ENCODE results near the gene OVAAL. TPM values are rescaled to one million over a fixed set of nuclear protein-coding genes. Genes with fewer than 3 reads are reported as not detected.

Gene OVAAL
- total RNA-seq, 2 experiments from 2014 or later: not detected

DNA sequence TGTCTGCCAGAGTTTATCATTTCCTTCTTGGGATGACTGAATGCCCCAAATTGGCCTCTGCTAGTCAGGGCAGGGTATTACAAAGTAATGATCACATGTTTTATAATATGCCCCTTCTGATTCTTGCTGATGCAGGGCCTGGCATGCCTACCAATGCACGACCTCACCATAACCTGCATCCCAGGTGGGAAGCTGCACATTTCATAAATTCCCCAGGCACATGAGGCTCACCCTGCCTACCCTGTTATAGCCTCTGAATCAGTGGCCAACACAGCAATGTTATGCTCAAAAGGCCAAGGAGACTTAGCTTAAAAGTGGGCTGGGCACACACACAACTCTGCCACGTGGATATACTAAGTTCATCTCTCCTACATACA lies 45.1 kb downstream of the OVAAL start:
- Mint-ChIP-seq H3K36me3 (ENCODE audit: low read depth) (no peaks in the 10 kb centered on the region), H3K9me3 (no peaks in the 10 kb centered on the region)

DNA sequence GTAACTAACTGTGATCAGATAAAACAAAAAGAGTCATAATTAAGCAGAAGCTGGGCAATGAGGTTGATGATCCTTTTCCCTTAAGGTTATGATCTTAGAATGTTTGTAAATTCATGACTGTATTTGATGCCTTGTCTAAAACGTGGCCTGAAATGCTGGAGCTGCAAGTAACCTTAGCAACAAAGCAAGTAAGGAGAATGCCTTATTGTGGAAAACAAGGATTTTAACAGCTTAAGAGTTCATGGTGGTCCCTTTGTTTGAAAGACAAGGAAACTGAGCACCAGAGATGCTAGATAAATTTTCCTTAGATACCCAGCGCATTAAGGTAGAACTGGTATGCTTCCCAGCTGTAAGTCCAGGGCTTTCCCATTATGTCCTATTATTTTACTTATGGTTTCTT lies 47.4 kb downstream of the OVAAL start:
- no peaks in the 10 kb centered on the region for H3K36me3 Mint-ChIP-seq (ENCODE audit: low read depth)
- H3K27ac Mint-ChIP-seq: no peak overlapping the region
- CTCF ChIA-PET: no interaction called here
- ATAC-seq (no peak), DNase-seq (no peak)
- intact Hi-C loops (cut with micrococcal nuclease): no loop called here
- H3K27me3 Mint-ChIP-seq: no peaks in the 10 kb centered on the region
- H3K9me3 Mint-ChIP-seq: no peaks in the 10 kb centered on the region
- H3K4me1 Mint-ChIP-seq (ENCODE audit: low read depth): peaks cover under 1% of the 10 kb centered on the region
- POLR2A ChIA-PET: no interaction called here
- H3K4me3 Mint-ChIP-seq: no peak overlapping the region
- TF ChIP-seq, protein P1, sequence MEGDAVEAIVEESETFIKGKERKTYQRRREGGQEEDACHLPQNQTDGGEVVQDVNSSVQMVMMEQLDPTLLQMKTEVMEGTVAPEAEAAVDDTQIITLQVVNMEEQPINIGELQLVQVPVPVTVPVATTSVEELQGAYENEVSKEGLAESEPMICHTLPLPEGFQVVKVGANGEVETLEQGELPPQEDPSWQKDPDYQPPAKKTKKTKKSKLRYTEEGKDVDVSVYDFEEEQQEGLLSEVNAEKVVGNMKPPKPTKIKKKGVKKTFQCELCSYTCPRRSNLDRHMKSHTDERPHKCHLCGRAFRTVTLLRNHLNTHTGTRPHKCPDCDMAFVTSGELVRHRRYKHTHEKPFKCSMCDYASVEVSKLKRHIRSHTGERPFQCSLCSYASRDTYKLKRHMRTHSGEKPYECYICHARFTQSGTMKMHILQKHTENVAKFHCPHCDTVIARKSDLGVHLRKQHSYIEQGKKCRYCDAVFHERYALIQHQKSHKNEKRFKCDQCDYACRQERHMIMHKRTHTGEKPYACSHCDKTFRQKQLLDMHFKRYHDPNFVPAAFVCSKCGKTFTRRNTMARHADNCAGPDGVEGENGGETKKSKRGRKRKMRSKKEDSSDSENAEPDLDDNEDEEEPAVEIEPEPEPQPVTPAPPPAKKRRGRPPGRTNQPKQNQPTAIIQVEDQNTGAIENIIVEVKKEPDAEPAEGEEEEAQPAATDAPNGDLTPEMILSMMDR (IDR thresholded peaks at IDR 0.05): no peak

More for the DNA sequence above, 45.1 kb downstream of the OVAAL start:
- ATAC-seq (no peak), DNase-seq (no peak)
- POLR2A ChIA-PET: no interaction called here
- intact Hi-C loops (cut with micrococcal nuclease): no loop called here
- CTCF ChIA-PET: no interaction called here
- H3K4me1 Mint-ChIP-seq (ENCODE audit: low read depth): no peaks in the 10 kb centered on the region
- no peaks in the 10 kb centered on the region for H3K27me3 Mint-ChIP-seq
- H3K4me3 Mint-ChIP-seq: no peak overlapping the region
- no peak overlapping the region for H3K27ac Mint-ChIP-seq
- TF ChIP-seq, protein P1 (IDR thresholded peaks at IDR 0.05): no peak

DNA sequence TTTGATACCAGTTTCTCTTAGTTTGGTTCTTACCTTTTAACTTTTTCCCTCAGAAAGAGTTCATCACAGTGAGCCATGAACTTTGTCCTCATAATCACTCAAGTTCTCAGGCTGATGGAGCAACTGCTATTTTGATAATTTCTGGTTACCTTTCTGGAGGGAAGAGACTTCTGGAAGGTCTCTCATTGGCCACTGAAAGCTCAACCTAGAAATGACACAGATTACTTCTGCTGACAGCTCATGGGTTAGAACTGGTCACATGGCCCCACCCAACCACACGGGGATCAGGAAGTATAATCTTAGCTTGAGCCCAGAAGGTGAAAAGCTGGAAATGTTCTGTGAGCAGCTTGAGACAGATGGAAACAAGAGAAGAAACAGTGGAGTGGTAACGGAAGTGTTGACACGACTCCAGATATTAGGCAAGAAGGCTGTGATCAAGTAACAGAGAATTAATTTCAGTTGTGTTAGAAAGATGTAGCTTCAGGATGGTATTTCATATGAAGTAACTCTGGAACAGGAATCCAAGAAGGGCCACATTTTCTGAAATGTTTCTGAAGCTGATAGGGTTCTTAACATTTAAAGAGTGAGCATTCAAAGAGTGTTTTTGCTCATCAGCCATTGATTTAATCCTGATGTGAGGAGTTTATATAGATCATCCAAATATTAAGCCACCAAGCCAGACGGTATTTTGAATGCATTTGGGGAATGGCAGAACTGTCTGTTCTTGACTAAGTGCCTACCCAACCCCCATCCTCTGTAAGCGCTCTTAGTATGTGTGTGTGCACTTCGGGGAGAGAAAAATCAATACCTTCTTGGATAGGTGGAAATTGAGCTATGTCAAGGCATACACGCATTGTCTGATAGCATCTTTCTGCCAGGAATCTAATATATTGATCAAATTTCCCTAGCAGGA lies 51.1 kb downstream of the OVAAL start:
- CTCF ChIA-PET: interaction anchor here (1.2 to 1.4 kb wide), 2 partner anchors 10 to 37 kb away, joined by 3 to 5 read pairs; no protein-coding TSS in a partner anchor
- Mint-ChIP-seq H3K36me3 (ENCODE audit: low read depth) (no peaks in the 10 kb centered on the region), H3K4me1 (ENCODE audit: low read depth) (peaks cover 5% of the 10 kb centered on the region), H3K9me3 (no peaks in the 10 kb centered on the region), H3K27me3 (no peaks in the 10 kb centered on the region), H3K27ac (no peak overlapping the region), H3K4me3 (no peak overlapping the region)
- TF ChIP-seq, protein P1 (IDR thresholded peaks at IDR 0.05): no peak
- ATAC-seq (no peak), DNase-seq (no peak)
- intact Hi-C loops (cut with micrococcal nuclease): no loop called here
- POLR2A ChIA-PET: no interaction called here

DNA sequence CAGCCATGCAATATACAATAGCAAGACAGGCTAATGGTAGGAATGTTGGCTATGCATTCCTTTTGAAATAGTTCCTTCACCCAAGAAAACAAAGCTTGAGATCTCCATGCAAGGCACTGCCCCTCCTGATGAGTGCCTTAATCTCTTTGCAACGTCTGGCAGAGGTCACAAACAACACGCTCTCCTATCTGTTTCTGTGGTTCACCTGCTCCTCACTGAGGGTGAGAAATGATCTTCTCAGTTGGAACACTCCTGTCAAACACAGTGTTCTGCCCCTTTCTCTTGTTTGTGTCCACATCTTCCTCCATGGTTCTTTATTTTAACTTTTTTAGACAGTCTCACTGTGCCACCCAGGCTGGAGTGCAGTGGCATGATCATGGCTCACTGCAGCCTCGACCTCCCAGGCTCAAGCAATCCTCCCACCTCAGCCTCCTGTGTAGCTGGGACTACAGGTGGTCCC lies 51.8 kb downstream of the OVAAL start:
- intact Hi-C loops (cut with micrococcal nuclease): no loop called here
- no peaks in the 10 kb centered on the region for H3K9me3 Mint-ChIP-seq
- POLR2A ChIA-PET: no interaction called here
- CTCF ChIA-PET: no interaction called here
- H3K27ac Mint-ChIP-seq: no peak overlapping the region
- peaks cover 5% of the 10 kb centered on the region for H3K4me1 Mint-ChIP-seq (ENCODE audit: low read depth)
- TF ChIP-seq, protein P1 (IDR thresholded peaks at IDR 0.05): no peak
- no peaks in the 10 kb centered on the region for H3K27me3 Mint-ChIP-seq
- H3K4me3 Mint-ChIP-seq: no peak overlapping the region
- DNase-seq (no peak), ATAC-seq (no peak)
- no peaks in the 10 kb centered on the region for H3K36me3 Mint-ChIP-seq (ENCODE audit: low read depth)

Data from activated CD8-positive, alpha-beta T cell treated with anti-CD3 and anti-CD28 coated beads for 36 hours (primary cell).